Activated T-cell treated with anti-CD3 and anti-CD28 coated beads for 4 hours (primary cell): ENCODE measurements around the gene AP3S1.
"Not testable (repeated sequence)": the region's sequence is repeated elsewhere in the genome, so short reads cannot be mapped to it uniquely, and the experiment has no call there.

Experiments used
- DNase-seq: peaks from one replicate; pipeline ENCODE4 v3.0.0-alpha.2; 2020

The AP3S1 gene

DNA sequence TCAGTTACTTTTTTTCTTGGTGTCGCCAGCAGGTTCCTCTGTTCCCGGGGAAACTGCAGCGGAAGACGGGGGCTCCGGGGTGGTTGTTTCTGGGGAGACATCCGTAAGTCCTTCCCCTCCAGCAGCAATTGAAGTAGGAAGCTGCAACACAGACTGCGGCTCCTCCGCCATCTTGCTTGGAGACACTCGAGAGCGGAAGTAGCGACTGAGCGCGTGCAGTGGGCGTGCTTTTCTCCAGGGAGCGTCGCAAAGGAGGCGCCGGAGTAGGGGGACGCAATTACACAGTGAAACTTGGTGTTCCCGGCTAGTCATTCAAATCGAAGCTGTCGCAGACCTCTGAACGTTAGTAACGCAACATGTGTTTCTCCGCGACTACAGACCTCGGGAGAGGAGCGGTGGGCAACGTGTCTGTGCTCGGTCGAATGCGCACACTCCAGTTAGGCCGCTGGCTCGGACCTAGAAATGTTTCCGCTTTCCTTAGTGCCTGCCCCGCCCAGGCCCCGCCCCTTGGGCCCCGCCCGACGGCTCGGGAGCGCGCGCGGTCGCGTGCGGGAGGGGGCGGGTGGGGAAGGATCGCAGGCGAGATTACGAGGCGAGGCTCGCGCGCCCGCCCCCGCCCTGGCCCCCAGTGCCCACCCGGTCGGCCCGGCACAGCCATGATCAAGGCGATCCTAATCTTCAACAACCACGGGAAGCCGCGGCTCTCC, at the start of gene AP3S1, which contains the start of gene ATG12:
Gene AP3S1 (plus strand): TSS at position 554 of the 707 bp plus-strand sequence. CDS start 103 bp downstream, at position 657.
Gene ATG12 (minus strand): TSS at position 184 of the 707 bp plus-strand sequence. CDS start 13 bp downstream, at position 171.
- peak; percentile 90 for DNase-seq

DNA sequence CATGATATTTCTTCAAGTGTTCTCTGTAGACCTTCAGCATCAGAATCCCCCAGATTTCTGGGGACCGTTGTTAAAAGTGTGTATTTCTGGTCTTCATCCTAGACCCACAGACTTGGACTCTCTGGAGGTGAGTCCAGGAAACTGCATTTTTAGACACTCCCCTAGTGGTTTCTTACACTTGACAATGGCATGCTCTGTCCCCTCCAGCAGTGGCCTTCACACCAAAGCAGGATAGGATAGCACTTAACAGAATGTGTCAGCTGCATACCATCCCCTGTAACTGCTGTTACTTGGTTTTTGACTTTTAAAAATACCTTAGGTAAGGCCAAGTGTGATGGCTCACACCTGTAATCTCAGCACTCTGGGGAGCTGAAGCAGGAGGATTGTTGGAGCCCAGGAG, 46.0 kb upstream of the AP3S1 start:
- DNase-seq, result no peak

DNA sequence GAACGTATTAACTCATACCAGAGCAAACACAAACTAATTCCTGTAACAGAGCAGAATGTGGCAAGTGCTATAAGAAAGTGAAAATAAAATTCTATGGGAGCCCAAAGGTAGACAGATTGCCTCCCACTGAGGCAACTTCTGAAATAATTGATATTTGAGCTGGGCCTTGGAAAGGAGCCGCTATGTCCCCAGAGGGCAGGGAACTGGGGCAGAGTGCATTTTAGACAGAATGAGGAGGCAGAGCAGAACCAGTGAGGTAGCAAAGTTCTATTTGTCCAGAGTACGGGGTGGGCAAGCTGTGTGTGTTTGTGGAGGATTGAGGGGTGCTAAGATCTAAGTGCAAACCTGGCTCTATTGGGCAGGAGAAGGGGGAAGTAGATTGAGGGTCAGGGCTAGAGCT, 45.1 kb upstream of the AP3S1 start:
- DNase-seq, result no peak

DNA sequence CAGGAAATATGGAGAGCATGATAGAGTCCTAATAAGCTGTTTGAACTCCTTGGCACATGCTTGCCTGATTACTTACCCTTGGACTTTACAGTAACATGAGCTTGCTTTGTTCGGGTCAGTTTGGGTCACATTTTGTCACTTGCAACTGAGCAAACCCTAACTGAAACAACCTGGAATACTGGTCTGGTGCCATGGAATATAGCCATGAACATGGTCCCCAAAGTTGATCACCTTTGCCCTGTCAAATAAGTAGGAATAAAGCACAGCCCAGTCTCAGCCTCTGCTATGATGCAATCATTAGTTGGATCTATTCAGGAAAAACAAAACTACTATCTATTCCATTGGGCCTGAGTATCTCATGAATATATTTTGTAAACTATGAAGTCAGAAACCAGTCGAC, 43.5 kb upstream of the AP3S1 start:
- DNase-seq, result no peak

DNA sequence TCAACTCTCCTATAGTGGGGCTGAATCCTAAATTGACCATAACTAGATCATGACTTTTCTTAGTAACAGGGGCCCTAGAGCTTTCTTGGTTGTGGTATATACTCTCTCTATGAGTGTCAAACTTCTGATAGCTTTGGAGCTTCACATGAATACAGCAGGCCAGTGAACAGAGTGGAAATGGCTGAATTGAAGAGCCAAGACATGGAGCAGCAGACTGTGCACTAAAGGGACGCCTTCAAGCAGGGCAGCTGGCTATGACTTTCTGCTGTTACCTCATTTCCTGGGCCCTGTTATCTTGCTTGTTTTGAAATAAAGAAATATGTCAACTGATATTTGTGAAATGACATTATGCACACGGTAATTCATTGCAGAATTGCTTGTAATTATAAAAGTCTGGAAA, 41.6 kb upstream of the AP3S1 start:
- no peak for DNase-seq

DNA sequence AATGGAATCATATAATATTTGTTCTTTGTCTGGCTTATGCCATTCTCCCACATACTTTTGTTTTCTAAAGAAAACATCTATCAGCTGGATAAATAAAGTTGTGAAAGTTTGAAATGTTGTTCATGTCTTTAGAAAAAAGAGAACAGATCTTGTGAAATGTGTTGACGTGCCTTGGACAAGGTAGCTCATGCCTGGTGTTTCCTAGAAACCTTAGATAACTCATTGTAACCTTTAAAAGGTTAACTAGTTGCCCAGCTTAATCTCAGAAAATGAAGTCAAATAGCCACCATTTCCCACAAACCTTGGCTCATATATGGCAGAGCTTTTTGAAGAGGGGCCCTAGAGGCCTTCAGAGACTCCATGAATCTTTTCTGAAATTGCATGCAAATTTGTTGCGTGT, 40.6 kb upstream of the AP3S1 start:
- no peak for DNase-seq

DNA sequence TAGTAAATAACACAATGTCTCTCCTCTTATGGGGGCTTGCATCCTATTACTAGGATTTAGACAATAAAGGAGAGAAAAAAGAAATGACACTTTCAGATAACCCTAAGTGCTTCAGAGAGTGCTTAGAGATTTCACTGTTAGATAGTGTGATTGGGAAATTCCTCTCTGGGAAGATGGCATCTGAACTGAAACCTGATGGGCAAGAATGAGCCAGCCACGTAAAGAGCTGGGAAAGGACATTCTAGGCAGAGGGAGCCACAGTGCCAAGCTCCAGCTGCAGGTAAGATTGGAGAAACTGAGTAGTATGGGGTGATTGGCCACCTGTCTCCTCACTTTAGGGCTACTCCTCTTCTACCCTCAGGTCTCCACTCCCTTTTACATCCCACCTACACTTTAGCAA, 39.8 kb upstream of the AP3S1 start:
- no peak for DNase-seq

DNA sequence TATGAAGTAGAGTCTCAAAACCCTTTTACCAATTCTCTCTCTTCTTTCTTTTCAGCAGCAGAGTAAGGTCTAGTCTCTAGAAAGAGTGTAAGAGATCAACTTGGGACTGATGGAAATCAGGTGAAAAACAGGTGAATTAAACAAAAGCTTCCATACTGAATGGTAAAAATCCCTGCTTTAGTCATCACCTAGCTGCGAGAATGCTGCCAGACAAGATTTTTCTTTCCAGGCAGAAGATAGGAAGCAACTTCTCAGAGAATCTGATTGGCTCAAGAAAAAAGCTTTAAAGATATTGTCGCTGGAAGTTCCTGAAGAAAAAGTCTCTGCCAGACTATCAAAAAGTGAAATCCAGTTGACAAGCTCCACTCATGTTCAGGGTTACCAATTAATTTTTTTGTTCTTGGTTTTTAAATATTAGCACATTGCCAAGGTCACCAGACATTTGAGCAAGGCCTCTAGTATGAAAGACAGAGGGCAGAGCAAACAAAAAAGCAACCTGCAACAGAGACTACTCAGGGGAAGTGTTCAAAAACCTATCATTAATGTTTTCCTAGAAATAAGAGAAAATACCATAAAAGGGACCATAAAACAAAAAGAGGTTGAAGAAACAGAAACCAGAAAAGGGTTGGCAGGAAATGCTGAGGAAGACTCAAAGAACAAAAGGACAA, 34.6 kb upstream of the AP3S1 start:
- no peak for DNase-seq

DNA sequence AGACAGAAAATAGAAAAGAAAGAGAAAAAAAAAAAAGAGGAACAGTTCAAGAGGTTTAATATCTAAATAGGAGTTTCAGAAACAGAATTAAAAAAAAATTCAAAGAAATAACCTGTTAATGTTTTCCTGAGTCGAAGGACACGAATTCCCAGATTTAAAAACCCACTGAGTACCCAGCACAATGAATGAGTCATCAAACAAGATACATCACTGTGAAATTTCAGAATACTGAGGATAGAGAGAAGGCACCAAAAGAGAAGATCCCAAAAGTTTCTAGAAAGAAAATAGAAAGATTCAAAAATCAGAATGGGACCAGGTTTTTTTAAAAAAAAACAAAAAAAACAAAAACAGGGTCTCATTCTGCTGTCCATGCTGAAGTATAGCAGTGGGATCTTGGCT, 34.1 kb upstream of the AP3S1 start:
- no peak for DNase-seq

DNA sequence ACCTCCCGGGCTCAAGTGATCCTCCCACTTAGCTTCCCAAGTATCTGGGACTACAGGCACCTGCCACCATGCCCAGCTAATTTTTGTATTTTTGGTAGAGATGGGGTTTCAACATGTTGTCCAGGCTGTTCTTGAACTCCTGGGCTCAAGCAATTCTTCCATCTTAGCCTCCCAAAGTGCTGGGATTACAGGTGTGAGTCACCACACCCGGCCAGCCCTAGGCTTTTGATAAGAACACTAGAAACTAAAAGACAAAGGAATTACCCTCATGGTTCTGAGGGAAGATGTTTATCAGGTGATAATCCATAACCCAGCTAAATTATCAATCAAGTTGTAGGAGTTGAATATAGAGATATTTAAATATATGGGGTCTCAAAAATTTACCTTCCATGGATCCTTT, 33.7 kb upstream of the AP3S1 start:
- not testable (repeated sequence) for DNase-seq

DNA sequence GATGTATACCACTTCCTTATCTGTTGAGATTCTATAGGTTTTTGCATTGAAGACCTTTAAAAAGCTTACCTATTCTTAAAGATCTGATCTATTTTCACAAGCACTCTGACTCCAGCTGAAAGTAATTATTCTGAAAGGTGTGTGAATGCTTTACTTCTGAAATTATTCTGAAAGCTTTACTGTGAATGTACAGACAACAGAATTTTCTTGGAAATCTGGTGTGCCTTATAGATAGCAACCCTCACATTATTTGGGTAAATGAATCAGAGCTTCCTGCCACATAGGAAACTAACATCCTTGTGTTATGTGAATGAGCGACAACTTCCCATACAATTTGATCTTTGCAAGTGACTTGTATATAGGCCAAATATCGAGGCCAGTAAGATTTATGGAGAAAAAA, 31.8 kb upstream of the AP3S1 start:
- DNase-seq, result no peak

DNA sequence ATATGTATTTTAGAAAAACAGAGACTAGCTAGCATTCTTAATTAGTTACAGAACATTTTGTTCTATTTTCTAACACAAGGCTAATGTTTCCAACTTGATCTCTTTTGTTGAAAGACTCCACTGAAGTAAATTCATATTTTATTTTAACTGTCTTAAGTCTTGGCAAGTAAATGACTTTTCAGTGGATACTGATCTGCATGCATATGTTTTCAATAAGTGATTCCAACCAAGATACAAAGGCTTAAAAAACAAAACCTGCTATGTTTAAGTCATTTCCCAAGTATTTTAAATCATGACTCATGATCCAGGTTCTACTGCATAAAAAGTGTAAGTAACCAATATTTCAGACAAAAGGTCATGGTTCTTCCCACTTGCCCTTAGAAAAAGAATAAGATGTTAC, 31.0 kb upstream of the AP3S1 start:
- no peak for DNase-seq

DNA sequence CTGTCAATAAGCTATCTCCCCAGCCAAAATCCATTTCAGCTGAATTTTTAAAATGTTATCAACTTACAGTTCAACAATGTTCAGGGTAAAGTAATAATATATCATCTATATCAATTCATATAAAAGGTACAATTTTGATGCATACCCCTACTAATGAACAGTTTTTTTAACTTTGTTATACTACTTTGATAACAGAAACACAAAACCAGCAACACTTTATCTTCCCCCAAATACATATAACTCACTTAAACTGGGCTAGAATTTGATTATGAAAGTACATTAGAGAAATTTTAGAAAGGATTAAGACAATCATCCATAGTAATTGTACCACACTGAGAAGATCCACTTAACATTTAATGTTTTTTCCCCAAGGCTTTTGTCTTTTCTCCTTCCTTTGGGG, 30.3 kb upstream of the AP3S1 start:
- DNase-seq, result no peak

DNA sequence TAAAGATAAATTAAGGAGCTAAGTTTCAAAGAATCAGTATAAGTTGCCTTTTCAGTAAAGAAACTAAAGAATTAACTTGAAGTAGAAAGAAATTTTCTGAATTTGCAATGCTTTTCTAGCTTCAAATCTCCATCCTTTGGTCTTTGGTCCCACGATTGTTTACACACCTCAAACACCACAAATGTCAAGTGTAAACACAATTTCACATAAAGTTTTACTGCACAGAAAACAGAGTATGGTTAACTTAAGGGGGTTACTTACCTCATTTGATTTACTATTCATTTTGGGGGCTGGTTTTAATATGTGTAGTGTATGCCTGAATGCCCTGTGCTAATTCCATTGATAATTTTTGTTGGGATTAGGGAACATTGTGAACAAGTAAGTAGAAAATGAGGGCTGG, 29.4 kb upstream of the AP3S1 start:
- DNase-seq, result no peak

DNA sequence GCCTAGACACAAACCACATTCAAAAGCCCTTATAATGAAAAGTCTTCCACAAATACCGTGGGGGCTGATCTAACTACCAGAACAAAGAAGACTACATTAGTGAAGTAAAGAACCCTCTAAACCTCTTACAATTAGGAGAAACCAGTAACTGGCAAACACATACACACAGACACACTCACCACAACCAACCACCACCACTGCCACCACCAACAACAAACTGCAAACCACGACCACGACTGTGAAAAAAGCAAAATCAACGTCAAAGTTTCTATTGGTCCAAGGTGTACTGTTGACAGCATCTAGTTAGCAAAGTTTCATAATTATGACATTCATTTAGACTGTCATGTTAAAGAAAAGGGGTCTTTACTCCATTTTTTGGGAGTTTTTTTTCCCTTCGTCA, 28.0 kb upstream of the AP3S1 start:
- DNase-seq, result no peak

DNA sequence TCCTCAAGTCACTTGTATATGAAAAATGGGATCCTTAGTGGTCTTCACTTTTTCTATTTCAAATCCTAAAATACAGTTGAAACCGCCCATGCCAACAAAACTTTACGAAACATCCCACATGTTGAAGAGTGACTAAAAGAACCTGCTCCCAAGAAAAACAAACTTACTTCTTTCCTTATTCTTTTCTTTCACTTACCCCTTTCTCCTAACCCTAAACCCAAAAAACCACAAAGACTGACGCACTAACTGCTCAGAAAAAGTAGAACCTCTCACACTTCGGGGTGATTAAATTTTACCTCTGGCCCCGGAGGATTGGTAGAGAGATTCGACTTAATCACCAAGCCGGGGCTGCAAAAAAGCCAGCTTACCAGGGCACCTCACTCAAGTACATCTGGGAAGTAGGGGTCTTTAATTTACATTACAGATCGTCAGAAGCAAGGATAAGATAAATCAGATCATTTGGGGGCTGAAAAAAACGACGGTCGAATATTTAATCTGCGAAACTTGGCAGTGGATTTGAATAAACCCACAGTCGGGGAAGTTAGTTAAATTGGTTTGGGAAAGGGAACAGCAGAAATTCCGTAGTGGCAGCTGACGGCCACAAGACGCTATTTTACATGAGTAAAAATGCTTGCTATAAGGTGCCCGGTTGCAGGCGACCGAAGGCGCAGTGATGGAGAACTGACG, 26.6 kb upstream of the AP3S1 start:
- DNase-seq, result no peak

DNA sequence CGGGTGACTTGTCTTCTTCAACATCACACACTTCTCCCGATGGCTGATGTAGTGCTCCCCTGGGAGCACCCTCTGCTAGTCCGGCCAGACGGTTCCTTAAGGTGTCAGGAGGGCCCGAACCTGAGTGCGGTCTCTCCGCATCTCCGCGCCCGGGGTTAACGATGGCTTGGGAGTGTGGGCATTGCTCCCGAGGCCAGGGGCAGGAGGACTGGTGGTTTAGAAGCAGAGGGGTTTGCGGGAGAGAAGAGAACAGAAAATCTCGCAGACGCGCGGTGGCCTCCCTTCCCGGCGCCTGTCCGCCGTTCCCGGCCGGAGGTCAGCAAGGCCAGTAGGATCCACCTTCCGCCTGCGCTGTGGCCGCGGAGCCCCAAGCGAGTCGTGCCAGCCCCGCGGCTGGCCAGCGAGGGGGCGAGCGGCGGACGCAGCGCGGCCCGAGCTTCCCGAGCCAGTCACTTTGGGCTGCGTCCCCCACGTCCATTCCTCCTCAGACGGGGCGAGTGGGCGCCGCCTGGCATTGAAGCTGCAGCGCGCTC, 26.0 kb upstream of the AP3S1 start:
- no peak for DNase-seq

DNA sequence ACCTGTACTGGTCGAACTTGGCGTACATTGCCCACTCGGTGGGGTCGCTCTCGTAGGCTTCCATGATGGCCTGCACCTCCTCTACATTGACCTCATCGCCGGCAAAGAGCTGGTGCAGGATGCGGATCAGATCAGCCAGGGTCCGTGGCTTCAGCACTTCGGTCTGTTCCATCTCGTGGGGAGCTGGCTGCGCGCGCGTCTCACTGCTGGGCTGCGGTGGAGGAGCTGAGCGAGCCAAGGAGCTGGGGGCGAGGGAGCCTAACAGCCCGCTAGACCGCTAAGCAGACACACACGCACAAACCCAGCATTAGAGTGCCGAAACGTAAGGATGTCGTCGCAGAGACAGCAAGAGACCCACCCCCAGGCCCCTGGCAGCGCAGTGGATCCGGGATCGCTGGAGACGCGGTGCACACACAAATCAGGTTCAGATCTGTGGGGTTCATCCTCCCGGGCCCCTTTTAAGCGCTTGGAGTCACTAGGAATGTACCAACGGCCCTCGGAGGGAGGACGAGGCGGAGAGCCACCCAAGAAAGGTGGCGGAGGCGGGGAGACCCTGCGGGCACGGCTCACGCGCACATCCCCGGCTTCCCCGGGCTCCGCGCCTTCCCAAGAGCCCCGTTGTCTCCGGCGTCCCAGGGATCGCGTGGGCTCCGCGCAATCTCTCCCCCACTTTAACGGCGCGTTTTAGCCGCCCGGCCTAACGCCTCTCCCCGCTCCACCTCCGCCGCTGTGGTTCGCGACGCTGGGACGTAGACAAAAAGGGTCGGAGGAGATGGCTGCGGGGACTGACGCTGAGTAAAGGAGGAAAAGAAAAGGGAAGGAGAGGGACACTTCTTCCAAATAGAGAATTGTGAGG, 25.3 kb upstream of the AP3S1 start, which contains the start of gene CDO1:
Gene CDO1 (minus strand): TSS at position 434 of the 856 bp plus-strand sequence. CDS start 262 bp downstream, at position 172.
- no peak for DNase-seq

DNA sequence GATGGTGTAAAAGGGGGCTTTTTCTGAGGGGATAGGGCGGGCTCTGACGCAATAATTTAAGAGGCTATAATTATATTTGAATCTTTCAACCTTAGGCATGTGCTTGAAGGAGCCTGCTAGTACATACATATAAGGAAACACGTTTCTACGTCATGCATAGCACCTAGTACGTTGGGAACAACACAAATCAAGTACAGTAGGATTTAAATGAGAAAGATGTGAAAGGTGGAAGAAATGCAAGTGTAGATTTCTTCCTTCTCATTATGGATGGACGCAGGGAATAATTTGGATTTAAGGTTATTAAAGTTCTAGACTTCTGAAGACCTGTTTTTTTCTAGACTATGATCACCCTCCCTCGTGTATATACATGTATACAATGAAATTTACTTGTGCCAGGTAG, 24.3 kb upstream of the AP3S1 start:
- DNase-seq, result no peak

DNA sequence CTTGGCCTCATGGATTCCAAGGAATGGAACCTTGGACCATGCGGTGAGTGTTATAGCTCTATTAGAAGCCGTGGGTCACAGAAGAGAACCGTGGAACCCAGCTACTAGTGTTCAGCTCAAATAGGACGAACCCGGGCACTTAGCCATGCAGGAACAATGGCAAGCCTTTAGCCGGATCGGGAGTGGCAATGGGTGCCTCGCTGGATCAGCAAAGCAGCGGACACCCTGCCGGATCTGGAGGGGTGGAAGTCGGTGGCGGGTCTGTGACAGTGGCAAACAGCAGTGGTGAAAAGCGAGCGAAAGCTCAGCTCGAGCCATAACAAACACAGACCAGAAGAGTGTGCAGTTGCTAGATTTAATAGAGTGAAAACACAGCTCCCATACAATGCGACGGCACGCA, 22.9 kb upstream of the AP3S1 start:
- no peak for DNase-seq

DNA sequence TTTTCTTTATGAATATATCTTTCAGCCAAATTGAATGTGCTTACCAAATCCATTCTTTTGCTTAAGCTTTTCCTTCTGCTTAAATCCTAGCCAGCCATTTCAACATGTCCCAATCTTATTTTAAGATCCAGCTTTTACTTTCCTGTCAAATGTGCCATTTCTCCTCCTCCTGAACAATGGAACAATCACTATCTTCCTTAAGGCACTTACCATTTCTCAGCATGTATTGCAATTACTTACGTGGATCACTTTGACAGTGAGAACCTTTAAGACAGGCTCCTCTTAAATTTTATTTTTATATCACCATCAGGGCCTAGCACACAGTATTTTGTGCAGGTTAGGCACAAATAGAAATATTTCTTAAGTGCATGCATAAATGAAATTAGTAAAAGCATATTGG, 20.9 kb upstream of the AP3S1 start:
- DNase-seq, result no peak

DNA sequence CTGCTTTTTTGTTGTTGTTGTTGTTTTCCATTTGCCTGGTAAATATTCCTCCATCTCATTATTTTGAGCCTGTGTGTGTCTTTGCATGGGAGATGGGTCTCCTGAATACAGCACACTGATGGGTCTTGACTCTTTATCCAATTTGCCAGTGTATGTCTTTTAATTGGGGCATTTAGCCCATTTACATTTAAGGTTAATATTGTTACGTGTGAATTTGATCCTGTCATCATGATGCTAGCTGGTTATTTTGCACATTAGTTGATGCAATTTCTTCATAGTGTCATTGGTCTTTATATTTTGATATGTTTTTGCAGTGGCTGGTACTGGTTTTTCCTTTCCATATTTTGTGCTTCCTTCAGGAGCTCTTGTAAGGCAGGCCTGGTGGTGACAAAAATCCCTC, 16.8 kb upstream of the AP3S1 start:
- DNase-seq, result not testable (repeated sequence)

DNA sequence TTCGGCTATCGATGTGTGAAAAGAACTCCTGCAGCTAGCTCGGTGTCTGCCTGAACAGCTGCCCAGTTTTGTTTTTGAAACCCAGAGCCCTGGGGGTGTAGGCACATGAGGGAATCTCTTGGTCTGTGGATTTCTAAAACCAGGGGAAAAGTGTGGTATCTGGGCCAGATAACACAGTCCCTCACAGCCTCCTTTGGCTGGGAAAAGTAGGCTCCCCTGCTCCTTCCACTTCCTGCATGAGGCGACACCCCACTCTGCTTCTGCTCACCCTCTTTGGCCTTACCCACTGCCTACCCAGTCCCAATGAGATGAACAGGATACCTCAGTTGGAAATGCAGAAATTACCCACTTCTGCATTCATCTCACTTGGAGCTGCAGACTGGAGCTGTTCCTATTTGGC, 15.8 kb upstream of the AP3S1 start:
- DNase-seq, result no peak
